AG04450 (cell line): Measurements from ENCODE around the gene IL15. TPM values are rescaled to one million over a fixed set of nuclear protein-coding genes. Genes with fewer than 3 reads are reported as not detected.
"Not testable (repeated sequence)": the region's sequence is repeated elsewhere in the genome, so short reads cannot be mapped to it uniquely, and the experiment has no call there.

Source experiments
- CTCF ChIA-PET: fragments of 300-600, 350-600 bp; formaldehyde crosslinking; extraction: SDS; loops from one replicate; lab custom pipeline; 2022; ENCODE audit warnings: antibody characterized with exemption, inconsistent platforms; lab: Charles Lee
- POLR2A ChIA-PET: fragments of 350-600 bp; formaldehyde crosslinking; extraction: SDS; loops from one replicate; lab custom pipeline; 2021; ENCODE audit warnings: antibody characterized with exemption, inconsistent platforms; lab: Yijun Ruan, JAX
- DNase-seq: peaks from one replicate; pipeline ENCODE4 v3.0.0-alpha.2; 2011; ENCODE audit warnings: low read depth, low spot score
- H3K27ac ChIP-seq: one replicate; pipeline ENCODE4 v1.5.1; 2012; ENCODE audit warnings: low read depth, low read length, control low read depth
- H3K27me3 ChIP-seq: one replicate; pipeline ENCODE4 v1.6.0; 2012; ENCODE audit warnings: low read length; ENCODE audit not compliant: control insufficient read depth, insufficient read depth
- H3K4me3 ChIP-seq: 2 replicates; pipeline ENCODE4 v1.5.1; 2011; ENCODE audit warnings: mild to moderate bottlenecking, low read depth, low read length, control low read depth
- H3K9me3 ChIP-seq: 2 replicates; pipeline ENCODE4 v1.5.1; 2012; ENCODE audit warnings: low read length; ENCODE audit not compliant: control insufficient read depth, insufficient read depth
- CTCF ChIP-seq: IDR thresholded peaks from 2 replicates; pipeline ENCODE4 v1.5.1; 2011; ENCODE audit warnings: low read depth, low read length, control low read depth, inconsistent platforms
- polyA plus RNA-seq: library from polyadenylated mRNA; depleted of rRNA; stranded (reverse); fragments of >200 nt; gene quantifications from 2 replicates; pipeline ENCODE4 v1.2.3, GENCODE V29; 2011

The IL15 gene
- polyA plus RNA-seq, 1 experiment: 10.9 TPM

GRCh38 chr4:141680060-141680459 is 43.7 kb downstream of the IL15 start:
- H3K27ac ChIP-seq: no peak overlapping the region

GRCh38 chr4:141684785-141685184 is 48.4 kb downstream of the IL15 start:
- H3K4me3 ChIP-seq: no peak overlapping the region
- ChIA-PET POLR2A (interaction anchor here (1.1 kb wide), 1 partner anchor 331 kb away, joined by 4 read pairs; no protein-coding TSS in a partner anchor), CTCF (interaction anchor here (0.6 to 0.7 kb wide), 3 partner anchors 26 to 993 kb away, joined by 3 read pairs; no protein-coding TSS in a partner anchor)
- H3K27ac ChIP-seq: no peak overlapping the region
- TF ChIP-seq CTCF: no peak
- no peaks in the 10 kb centered on the region for H3K27me3 ChIP-seq
- DNase-seq: no peak
- peaks cover 1% of the 10 kb centered on the region; the same call in 1 of the 2 replicates for H3K9me3 ChIP-seq

More at GRCh38 chr4:141680060-141680459, 43.7 kb downstream of the IL15 start:
- no peaks in the 10 kb centered on the region for H3K27me3 ChIP-seq
- TF ChIP-seq CTCF: no peak
- H3K4me3 ChIP-seq: no peak overlapping the region
- no peak for DNase-seq
- no peaks in the 10 kb centered on the region; the same call in 1 of the 2 replicates for H3K9me3 ChIP-seq
- POLR2A ChIA-PET: no interaction called here
- CTCF ChIA-PET: interaction anchor here (2.0 kb wide), 1 partner anchor 334 kb away, joined by 9 read pairs; no protein-coding TSS in a partner anchor

GRCh38 chr4:141686146-141686775 is 49.9 kb downstream of the IL15 start:
- no peak for TF ChIP-seq CTCF

DNA sequence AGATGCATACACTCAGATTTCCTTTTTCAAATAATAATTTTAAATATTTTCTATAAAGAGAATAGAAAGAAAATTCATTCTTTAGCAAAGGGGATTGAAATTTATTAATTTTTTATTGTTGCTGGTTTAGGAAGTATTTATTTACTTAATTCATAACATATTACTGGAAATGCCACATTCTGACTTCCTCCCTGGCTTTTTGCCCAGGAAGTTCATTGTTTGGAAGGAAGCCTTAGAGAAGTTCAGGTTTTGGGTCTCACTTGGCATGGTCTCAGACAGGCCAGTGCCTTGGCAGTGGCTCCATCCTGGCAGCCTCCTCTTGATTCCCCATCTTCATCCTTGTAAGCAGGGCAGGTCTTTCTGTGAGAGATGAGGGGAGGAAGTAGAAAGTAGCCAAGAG is 50.5 kb downstream of the IL15 start:
- POLR2A ChIA-PET: no interaction called here
- peaks cover 6% of the 10 kb centered on the region; the same call in 1 of the 2 replicates for H3K9me3 ChIP-seq
- no peak overlapping the region for H3K4me3 ChIP-seq
- no peak for TF ChIP-seq CTCF
- CTCF ChIA-PET: no interaction called here
- H3K27me3 ChIP-seq: no peaks in the 10 kb centered on the region
- H3K27ac ChIP-seq: no peak overlapping the region
- no peak for DNase-seq

More at GRCh38 chr4:141686146-141686775, 49.9 kb downstream of the IL15 start:
- Histone ChIP-seq H3K27me3 (no peaks in the 10 kb centered on the region), H3K4me3 (no peak overlapping the region), H3K27ac (no peak overlapping the region), H3K9me3 (peaks cover 6% of the 10 kb centered on the region; the same call in 1 of the 2 replicates)
- no peak for DNase-seq
- ChIA-PET CTCF (no interaction called here), POLR2A (no interaction called here)

DNA sequence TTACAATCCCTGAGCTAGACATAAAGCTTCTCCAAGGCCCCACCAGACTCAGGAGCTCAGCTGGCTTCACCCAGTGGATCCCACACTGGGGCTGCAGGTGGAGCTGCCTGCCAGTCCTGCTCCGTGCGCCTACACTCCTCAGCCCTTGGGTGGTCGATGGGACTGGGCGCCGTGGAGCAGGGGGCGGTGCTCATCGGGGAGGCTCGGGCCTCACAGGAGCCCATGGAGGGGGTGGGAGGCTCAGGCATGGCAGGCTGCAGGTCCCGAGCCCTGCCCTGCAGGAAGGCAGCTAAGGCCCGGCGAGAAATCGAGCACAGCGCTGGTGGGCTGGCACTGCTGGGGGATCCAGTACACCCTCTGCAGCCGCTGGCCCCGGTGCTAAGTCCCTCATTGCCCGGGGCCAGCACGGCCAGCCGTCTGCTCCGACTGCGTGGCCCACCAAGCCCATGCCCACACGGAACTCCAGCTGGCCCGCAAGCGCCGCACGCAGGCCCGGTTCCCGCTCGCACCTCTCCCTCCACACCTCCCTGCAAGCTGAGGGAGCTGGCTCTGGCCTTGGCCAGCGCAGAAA is 53.4 kb downstream of the IL15 start:
- POLR2A ChIA-PET, H3K9me3 ChIP-seq, H3K27me3 ChIP-seq, H3K4me3 ChIP-seq, H3K27ac ChIP-seq, DNase-seq: not testable (repeated sequence)
- CTCF ChIA-PET: interaction anchor here (0.7 to 1.5 kb wide), 2 partner anchors 36 to 344 kb away, joined by 3 to 12 read pairs; no protein-coding TSS in a partner anchor

- DNase-seq, POLR2A ChIA-PET, H3K4me3 ChIP-seq, H3K9me3 ChIP-seq, H3K27me3 ChIP-seq, H3K27ac ChIP-seq, CTCF ChIA-PET: not testable (repeated sequence)
Measured at GRCh38 chr4:141691247-141691646, 54.9 kb downstream of the IL15 start.
